Activated CD8-positive, alpha-beta memory T cell treated with anti-CD3 and anti-CD28 coated beads for 48 hours (primary cell): ENCODE data around the gene TRIM14.

Experiments used
- DNase-seq, 3 experiments: peaks; one replicate each; pipeline ENCODE4 v3.0.0-alpha.2; 2020; ENCODE audit warnings: low read depth in 2 of 3, low spot score in 2 of 3

The TRIM14 gene, protein sequence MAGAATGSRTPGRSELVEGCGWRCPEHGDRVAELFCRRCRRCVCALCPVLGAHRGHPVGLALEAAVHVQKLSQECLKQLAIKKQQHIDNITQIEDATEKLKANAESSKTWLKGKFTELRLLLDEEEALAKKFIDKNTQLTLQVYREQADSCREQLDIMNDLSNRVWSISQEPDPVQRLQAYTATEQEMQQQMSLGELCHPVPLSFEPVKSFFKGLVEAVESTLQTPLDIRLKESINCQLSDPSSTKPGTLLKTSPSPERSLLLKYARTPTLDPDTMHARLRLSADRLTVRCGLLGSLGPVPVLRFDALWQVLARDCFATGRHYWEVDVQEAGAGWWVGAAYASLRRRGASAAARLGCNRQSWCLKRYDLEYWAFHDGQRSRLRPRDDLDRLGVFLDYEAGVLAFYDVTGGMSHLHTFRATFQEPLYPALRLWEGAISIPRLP

DNA sequence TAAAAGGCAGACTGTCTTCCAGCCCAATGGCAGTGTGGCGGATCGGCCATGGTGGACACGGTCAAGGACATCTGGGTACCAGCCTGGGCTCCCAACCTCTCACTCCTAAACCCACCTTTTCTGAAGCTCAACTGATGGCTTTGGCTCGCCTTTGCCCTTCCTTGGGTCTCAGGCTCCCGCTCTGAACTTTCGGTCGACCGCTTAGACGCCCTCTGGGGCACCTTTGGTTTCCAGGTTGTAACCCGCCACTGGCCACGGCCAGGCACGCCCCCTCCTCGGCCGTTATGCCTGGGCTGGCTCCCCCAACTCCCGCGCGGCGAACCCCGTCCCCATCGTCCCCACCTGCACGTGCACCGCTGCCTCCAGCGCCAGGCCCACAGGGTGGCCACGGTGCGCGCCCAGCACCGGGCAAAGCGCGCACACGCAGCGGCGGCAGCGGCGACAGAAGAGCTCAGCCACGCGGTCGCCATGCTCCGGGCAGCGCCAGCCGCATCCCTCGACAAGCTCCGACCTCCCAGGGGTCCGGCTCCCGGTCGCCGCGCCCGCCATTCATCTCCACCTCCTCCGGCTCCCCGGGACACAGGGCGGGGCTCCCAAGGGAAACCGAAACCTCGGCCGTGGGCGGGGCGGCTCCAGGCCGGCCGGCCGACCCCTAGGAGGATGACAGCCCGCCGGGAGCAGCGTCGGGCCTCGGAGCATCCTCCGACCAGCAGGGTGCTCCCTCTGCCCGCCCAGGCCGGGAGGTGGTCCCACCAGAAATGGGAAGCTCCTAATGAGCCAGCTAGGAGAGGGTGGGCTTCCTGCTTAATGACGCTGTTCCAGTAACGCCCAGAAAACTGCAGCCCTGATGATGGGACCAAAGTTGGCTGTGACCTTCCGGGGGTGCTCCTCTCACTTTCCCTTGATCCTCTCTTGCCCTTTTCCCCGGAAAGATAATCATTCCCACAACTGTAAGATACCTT lies at the start of gene TRIM14:
Gene TRIM14 (minus strand): TSS at position 583 of the 962 bp plus-strand sequence. CDS start 34 bp downstream, at position 549.
- peak; percentile 29 to 46 (median 45) for DNase-seq

DNA sequence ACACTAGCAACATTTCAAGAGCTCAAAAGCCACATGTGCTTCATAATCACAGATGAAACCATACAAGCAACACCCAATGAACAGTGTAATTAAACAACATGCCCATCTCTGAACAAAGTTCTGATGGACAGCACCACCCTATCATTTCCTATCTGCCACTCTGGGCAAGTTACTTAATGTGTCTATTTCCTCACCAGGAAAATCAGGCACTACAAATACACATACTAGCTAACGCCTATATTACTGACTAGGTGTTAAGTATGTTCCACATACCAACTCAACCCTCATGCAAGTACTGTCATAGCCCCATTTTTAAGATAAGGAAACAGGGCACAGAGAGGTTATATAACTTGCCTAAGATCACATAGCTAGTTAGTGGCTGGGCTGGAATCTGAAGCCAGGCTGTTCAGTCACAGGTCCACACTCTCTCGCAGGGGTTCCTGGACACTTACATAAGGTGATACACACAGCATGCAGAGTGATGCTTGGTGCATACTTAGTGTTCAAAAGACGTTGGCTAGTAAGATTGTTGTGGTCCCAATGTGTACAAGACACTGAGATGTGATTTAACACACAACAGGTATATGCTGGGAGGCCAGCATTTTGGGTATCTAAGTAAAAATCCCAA lies 49.2 kb upstream of the TRIM14 start:
- DNase-seq: no peak

DNA sequence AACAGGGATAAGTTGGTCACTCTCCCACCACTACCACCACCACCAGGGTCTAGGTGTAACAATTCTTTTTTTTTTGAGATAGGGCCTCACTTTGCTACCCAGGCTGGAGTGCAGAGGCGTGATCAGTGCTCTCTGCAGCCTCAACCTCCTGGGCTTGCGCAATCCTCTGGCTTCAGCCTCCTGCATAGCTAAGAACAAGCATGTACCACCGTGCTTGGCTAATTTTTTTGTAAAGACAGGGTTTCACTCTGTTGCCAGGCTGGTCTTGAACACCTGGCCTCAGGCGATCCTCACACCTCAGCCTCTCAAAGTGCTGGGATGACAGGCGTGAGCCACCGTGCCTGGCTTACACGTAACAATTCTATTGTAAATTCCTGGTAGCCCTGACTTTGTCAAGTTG lies 45.9 kb upstream of the TRIM14 start:
- DNase-seq: no peak

DNA sequence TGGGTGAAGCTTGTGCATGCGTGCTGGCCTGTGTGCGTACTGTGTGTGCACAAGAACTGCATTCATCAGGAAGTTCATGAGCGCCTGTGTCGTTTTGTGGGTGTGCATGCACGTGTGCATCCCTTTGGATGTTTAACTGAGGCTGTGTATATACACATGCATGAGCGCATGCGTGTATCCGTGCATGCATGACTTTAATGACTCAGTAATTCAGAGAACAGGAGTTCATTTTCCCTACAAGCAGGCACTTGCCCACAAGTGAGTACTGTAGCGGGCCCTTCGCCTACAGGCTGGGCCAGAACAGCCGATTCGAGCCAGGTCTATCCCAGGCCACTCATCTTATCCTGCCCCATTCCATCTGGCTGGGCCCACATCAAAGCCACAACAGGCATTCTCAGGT lies 43.6 kb upstream of the TRIM14 start:
- no peak for DNase-seq

DNA sequence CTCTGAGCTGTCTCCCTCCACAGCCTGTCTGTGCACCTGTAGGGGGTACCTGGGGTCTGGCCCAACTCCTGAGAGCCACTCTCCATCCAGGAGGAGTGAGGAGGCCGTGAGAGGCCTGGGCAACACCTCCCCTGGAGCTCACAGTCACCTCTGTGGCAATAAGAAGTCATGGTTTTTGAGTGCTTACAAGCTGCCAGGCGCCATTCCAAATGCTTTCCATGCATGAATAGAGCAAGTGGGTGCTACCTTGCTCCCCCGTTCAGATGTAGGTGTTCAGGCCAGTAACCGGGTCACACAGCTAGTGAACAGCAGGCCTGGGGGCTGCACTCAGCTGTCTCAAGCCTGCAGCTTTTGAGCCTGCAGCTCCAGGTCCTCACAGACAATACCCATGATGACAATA lies 42.8 kb upstream of the TRIM14 start:
- no peak for DNase-seq

DNA sequence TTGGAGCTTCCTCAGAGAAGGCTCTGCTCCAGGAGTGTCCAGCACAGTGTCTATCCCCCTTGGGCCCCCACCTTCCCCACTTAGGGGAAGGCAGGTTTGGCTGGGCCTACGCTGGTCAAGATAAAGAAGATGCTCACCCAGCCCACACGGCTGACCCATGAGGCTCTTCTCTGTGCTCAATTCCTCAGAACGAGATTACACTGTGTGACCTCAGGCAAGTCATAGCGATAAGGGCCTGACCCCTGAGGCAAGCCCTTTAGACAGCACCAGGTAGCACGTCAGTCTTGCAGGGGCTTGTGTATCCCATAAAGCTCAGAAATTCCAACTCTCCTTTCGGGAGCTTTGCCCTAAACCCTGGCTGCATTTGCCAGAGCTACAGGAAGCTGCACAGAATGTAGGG lies 40.8 kb upstream of the TRIM14 start:
- DNase-seq: no peak

DNA sequence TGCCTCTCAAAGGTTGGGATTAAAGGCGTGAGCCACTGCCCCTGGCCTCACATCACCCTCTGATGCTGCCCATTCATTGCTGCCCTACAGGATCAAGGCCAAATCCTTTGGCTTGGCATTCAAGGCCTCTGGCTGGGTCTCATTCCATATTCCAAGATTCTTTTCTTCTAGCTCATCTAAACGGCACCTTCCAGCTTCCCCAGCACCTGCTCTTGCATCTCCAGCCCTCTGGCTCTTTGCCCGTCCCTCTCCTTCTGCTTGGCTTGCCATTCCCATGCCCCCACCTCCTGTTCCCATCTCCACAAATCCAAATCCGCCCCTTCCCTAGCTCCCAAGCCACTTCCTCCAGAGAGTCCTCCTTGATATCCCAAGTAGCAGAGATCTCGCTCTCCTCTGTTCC lies 40.3 kb upstream of the TRIM14 start:
- no peak for DNase-seq

DNA sequence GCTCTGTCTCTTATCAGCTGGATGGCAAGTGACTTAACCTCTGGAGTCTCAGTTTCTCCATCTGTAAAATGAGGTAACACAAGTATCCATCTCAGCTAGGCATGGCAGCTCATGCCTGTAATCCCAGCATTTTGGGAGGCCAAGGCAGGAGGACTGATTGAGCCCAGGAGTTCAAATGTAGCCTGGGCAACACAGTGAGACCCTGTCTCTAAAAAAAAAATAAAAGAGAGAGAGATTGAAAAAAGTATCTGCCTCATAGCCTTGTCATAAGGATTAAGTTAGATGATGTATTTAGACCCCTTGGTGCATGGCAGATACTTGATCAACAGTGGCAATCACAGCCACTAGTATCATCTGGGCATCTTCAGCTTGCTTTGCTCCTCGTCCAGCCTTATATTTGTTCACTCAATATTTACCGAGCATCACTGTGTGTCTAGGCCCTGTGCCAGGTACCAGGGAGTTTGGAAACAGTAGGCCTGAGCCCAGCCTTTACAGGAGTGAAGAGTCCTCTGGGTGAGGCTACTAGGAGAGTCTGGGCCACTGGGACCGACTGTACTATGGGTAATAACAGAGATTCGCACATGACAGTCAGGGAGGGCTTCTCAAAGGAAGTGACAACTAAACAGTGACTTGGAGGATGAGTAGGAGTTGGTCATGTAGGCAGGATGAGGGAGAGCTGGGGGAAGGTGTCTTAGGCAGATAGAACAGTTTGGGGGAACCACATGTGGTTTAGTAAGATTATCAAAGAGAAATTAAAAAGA lies 39.2 kb upstream of the TRIM14 start:
- DNase-seq: no peak

DNA sequence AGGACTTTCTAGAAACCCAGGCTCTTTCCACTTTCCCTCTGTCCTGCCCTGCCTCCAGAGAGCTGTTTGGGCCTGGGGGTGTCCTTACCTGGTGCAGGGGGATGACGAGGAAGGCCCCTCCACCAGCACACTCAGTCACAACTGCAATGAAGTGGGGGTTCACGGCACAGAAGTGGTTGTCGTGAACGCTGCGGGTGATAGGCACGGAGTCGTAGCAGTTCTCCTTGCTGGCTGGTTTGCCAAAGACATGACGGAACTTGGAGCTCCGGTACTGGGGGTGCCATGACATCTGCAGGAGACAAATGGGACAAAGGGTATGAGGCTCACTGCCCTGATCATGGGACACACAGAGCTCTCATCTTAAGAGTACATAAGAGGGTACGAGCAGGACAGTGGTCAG lies 38.4 kb upstream of the TRIM14 start:
- no peak for DNase-seq

DNA sequence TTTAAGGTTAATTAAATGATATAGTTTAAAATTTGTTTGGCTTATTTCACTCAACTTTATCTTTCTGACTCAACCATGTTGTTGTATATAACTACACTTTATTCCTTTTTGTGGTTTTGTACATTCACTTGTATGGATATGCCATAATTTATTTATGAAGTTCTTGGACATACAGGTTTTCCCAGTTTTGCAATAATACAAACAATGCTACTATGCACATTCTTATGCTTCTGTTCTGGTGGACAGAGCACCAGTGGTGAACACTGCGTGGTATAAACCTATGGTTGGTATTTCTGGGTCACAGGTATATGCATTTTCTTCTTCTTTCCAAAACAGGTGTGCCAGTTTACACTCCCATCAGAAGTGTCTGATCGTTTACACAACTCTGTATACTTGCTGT lies 35.7 kb upstream of the TRIM14 start:
- DNase-seq: no peak

DNA sequence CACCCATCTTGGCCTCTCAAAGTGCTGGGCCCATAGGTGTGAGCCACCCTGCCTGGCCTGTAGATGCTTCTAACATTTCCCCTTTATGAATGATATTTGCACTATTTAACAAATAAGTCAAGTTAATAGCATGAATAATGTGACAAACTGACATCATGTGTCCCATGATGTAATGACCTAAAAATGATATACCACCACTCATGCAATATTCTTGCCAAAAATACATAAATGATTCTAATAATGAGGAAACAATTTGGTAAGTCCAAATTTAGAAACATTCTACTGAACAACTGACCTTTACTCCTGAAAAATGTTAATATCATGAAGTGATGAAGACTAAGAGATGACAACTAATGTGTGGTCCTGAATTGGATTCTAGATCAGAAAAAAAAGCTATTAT lies 33.5 kb upstream of the TRIM14 start:
- no peak for DNase-seq

DNA sequence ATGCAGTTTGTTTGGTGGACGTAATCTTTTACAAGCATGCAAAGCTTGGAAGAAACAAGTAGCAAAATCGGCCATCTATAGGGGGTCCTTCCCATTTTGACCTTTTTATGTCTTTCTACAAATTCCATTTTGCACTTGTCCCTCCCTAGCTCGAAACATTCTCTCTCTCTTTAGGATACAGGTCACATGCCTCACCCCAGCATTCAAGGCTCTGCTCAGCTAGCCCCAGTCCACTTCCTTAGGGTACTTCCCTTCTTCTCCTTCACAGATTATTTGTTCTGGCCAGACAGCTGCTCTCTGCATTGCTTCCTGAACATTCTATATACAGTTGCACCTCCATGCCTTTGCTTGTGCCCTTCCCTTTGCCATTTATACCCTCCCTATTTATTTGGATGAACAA lies 31.7 kb upstream of the TRIM14 start:
- DNase-seq: no peak

DNA sequence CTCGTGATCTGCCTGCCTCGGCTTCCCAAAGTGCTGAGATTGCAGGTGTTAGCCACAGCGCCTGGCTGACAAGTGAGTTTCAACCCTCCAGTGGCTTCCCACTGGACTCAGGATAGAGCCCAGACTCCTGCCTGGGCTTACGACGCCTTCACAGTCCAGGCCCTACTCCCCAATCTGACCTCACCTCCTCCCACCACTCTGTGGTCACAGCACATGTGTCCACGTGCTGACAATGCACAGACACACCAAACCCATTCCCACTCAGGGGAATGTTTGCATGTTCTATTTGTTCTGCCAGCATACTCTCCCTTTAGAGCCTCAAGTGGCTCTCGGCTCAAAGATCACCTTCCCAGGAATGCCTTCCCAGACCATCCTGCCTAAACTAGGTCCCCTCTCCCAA lies 31.1 kb upstream of the TRIM14 start:
- DNase-seq: no peak

DNA sequence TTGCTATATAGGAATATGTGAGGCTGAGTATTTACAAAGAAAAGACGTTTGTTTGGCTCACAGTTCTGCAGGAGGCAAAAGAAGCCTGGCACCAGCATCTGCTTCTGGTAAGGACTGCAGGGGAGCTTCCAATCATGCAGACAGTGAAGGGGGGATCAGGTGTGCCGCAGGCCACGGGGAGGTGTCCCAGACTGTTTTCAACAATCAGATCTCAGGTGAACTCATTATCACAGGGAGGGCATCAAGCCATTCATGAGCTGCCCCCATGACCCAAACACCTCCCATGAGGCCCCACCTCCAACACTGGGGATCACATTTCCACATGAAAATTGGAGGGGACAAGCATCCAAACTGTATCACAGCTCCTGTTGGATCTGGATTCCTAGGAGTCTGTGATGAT lies 30.4 kb upstream of the TRIM14 start:
- DNase-seq: no peak

DNA sequence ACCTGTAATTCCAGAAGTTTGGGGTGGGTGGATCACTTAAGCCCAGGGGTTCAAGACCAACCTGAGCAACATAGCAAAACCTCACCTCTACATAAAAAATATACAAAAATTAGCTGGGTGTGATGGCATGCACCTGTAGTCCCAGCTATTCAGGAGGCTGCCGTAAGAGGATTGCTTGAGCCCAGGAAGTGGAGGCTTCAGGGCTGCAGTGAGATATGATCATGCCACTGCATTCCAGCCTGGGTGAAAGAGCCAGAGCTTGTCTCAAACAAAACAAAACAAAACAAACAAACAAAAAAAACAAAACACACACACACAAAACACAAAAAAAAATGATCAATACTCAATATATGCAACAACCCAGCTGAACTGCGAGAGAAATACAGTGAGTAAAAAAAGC lies 29.5 kb upstream of the TRIM14 start:
- DNase-seq: no peak

DNA sequence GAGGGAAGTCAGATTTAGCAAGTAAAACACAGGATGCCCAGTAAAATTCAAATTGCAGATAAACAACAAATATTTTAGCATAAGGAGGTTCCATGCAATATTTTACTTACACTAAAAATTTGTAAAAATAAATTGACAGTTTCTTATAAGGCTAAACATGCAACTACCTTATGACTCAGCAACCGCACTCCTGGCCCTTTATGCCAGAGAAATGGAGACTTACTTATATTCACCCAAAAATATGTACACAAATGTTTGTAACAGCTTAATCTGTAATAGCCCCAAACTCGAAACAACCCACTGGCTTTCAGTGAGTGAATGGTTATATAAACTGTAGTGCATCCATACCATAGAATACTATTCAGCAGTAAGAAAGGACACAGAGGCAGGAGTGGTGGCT lies 28.6 kb upstream of the TRIM14 start:
- no peak for DNase-seq

DNA sequence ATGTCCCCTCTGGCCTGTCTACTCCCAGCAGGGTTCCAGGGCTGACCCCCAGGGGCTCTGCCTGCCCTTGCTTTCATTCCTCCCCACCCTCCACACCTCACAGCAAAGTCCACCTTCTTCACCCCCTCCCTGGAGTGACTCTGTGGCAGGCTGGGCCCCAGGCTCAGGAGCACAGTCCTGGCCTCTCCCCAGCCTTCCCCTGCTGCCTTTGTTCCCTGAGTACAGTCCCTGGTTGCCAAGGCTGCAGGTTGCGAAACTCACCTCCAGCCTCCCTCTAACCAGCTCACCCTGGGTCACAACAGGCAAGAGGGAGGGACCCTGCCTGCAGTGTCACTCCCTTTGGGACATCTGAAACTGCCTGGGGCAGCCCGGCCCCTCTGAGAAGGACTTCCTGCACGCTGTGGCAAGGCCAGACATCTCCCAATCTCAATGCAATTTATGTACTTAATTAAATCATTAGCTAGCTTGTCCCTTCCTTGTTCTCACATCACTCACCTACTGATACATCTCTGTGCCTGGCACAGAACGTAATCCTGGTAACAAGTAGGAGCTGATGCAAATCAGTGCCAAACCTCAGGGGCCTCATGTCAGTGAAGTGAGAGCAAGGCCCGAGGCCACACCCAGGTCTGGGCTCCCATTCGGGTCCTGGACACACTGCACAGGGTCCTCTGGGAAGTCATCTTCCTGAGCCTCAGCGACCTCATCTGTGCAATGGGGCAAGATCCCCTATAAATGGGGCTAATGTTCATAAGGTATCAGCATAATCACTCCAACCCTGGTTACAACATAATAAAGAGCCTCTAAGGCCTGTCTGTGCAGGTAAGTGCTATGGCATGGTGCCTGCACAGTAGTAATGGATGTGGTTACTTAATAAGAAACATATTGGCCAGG lies 27.3 kb upstream of the TRIM14 start:
- no peak for DNase-seq

DNA sequence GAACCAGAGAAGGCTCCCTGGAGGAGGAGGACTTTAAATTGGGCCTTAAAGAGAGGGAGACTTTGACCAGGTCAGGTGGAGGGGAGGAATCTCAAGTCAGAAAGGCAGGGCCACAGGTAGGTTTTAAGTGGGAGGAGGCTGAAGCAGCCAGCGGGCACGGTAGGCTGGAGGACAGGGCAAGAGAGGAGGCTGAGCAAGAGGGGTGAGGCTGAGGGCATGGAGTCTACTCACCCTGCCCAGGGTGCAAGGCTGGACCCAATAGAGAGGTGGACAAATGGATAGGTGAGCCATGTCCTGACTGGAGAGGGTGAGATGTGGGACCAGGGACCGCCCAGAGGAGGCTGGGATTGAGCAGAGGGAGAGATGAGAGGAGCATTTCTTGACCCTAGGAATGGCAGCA lies 25.6 kb upstream of the TRIM14 start:
- no peak for DNase-seq

DNA sequence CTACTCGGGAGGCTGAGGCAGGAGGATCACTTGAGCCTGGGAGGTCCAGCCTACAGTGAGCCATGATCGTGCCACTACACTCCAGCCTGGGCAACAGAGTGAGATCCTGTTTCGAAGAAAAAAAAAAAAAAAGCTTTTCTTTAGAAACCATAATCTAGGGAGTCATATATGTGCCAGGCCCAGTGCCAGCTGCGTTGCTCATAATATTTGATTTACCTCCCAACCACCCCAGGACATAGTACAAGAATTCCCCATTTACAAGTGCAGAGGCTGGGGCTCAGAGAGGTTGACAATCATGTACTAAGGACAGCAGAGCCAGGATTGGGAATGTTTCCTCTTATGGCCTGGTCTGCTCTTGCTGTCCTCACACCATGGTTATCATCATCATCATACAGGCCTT lies 25.1 kb upstream of the TRIM14 start:
- DNase-seq: no peak

DNA sequence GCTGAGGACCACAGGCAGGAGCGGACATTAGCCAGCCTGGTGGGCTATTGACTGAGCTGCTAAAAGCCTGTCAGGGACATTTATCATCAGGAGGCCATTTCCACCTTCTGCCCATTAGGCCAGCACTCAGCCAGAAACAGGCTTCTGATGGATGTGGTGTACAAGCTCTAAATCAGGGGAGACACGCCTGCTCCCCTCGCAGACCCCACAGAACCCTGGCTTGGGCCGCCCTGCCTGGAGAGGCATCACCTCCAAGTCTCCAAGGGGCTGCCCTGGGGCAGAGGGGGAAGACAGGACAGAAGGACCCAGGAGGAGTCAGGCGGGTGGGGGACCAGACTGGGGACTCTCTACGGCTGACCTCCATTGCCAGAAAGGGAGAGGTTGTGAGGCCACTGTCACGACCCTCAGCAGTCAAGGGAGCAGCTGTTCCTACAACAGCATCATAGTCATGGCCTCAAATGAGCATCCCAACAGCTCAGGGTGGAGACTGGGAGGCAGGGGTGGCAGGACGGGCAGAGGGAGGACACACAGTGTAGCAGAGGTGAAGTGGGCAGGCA lies 24.0 kb upstream of the TRIM14 start:
- no peak for DNase-seq
